Urothelium cell line (cell line): ENCODE results near the gene MTA1.

Experiments
- DNase-seq: peaks from one replicate; pipeline ENCODE4 v3.0.0; 2011; ENCODE audit warnings: low spot score, mixed read lengths
- FAIRE-seq: peaks from 2 replicates; lab custom pipeline; 2011; peaks lifted over from hg19 to GRCh38; lab: Jason Lieb, UNC

MTA1 gene

GRCh38 chr14:105386581-105387529 lies 32.8 kb upstream of the MTA1 start:
- FAIRE-seq = no peak

GRCh38 chr14:105387530-105387922 lies 32.1 kb upstream of the MTA1 start:
- FAIRE-seq (no peak), DNase-seq (no peak)

More at GRCh38 chr14:105386581-105387529, 32.8 kb upstream of the MTA1 start:
- DNase-seq = no peak

GRCh38 chr14:105388110-105388951 lies 31.3 kb upstream of the MTA1 start:
- DNase-seq = no peak
- no peak for FAIRE-seq

GRCh38 chr14:105388976-105389375 lies 30.7 kb upstream of the MTA1 start:
- FAIRE-seq = no peak
- DNase-seq = no peak

- DNase-seq = no peak
Measured at GRCh38 chr14:105389534-105389933, 30.1 kb upstream of the MTA1 start.

GRCh38 chr14:105389976-105390848 lies 29.4 kb upstream of the MTA1 start:
- FAIRE-seq (no peak), DNase-seq (no peak)

More at GRCh38 chr14:105389534-105389933, 30.1 kb upstream of the MTA1 start:
- FAIRE-seq = no peak

- DNase-seq (no peak), FAIRE-seq (no peak)
Measured at GRCh38 chr14:105390849-105391500, 28.7 kb upstream of the MTA1 start.

- FAIRE-seq = no peak
- no peak for DNase-seq
Measured at GRCh38 chr14:105391541-105391940, 28.1 kb upstream of the MTA1 start.

GRCh38 chr14:105392131-105393090 lies 27.2 kb upstream of the MTA1 start:
- DNase-seq = no peak

GRCh38 chr14:105393151-105393550 lies 26.5 kb upstream of the MTA1 start:
- FAIRE-seq = no peak
- no peak for DNase-seq

More at GRCh38 chr14:105392131-105393090, 27.2 kb upstream of the MTA1 start:
- no peak for FAIRE-seq

GRCh38 chr14:105394714-105395537 lies 24.7 kb upstream of the MTA1 start:
- FAIRE-seq (no peak), DNase-seq (no peak)

- DNase-seq = no peak
- no peak for FAIRE-seq
Measured at GRCh38 chr14:105395538-105395854, 24.1 kb upstream of the MTA1 start.

- FAIRE-seq (no peak), DNase-seq (no peak)
Measured at GRCh38 chr14:105397350-105397931, 22.2 kb upstream of the MTA1 start.

- FAIRE-seq (no peak), DNase-seq (peak; percentile 89)
Measured at GRCh38 chr14:105398044-105398725, 21.4 kb upstream of the MTA1 start, which contains the start of gene TEX22. TSS of gene TEX22 (plus strand) at chr14:105398538. CDS start at chr14:105399341, 803 bp downstream.

GRCh38 chr14:105398726-105399465 lies 20.7 kb upstream of the MTA1 start:
- DNase-seq (no peak), FAIRE-seq (no peak)

- FAIRE-seq = no peak
Measured at GRCh38 chr14:105399466-105399775, 20.2 kb upstream of the MTA1 start.

GRCh38 chr14:105400016-105400415 lies 19.6 kb upstream of the MTA1 start:
- DNase-seq (no peak), FAIRE-seq (no peak)

More at GRCh38 chr14:105399466-105399775, 20.2 kb upstream of the MTA1 start:
- no peak for DNase-seq
